AG08395 (cell line): Measurements from ENCODE around the gene PIK3IP1.
"Not testable (repeated sequence)": the region's sequence is repeated elsewhere in the genome, so short reads cannot be mapped to it uniquely, and the experiment has no call there.

Experiments used
- DNase-seq: peaks from one replicate; pipeline ENCODE4 v3.0.0; 2012; ENCODE audit warnings: mixed read lengths, low spot score

PIK3IP1 gene, protein sequence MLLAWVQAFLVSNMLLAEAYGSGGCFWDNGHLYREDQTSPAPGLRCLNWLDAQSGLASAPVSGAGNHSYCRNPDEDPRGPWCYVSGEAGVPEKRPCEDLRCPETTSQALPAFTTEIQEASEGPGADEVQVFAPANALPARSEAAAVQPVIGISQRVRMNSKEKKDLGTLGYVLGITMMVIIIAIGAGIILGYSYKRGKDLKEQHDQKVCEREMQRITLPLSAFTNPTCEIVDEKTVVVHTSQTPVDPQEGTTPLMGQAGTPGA

DNA sequence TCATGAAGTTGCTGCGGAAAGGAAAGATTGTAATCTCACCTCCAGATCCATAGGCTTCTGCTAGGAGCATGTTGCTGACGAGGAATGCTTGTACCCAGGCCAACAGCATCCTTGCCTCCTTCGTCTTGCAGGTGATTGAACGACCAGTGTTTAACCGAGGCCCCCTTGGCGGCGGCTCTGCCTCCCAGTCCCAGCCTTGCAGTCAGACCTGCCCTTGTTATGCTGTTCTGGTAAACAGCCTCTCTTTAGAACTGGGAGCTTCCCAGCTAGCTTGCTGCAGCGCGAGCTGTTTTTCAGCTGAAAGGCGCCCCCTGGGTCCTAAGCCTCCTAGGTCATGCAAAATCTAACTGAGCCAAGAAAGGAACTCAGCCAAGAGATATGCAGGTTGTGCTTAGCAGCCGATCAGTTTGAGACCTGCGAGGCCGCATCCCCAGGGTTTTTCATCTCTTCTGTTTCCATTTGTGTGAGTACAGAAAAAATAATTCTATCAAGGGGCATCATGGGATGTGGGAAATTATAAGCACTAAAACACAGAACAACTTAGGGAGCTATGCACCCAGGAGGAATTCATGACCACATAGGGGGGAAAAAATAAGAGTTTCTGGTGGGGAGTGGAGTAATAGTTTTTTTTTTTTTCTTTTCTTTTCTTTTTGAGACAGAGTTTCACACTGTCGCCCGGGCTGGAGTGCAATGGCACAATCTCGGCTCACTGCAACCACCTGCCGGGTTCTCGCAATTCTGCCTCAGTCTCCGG is at the start of gene PIK3IP1:
Gene PIK3IP1 (minus strand): TSS at position 253 of the 754 bp plus-strand sequence. CDS start 144 bp downstream, at position 109.
- DNase-seq = peak; percentile 82

DNA sequence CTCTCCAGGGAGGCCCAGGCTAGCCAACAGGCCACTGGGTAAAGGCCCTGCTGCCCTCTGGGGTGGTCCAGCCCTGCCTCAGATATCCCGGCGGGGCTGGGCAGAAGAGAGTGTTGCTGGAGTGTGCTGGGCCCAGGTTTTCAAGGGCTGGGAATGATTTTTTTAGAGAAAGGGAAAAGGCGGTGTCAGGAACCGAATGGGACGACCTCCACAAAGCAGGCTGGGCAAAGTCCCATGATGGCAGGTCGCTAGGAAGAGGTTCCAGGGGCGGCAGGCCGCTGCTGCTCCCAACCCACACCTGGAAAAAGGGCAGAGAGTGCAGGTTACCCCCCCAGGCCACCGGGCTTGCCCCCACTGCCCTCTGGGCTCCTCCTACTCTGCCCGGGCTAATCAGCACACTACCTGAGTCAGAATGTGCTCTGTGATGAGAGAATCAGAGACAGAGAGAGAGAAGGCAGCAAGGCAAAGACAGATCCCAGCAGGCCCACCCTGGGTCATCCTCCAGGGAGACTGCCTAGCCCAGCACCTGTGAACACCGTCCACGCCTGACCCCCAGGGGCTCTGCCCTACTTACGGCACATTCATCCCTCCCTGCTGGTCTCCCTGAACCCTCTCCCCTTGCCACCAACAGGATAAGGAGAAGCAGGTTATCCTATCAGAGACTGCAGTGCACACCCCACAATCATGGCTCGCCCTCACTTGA is 49.2 kb upstream of the PIK3IP1 start:
- DNase-seq = no peak

GRCh38 chr22:31340765-31341247 is 48.5 kb upstream of the PIK3IP1 start:
- no peak for DNase-seq

- DNase-seq = no peak
Observed at GRCh38 chr22:31340360-31340759, 48.1 kb upstream of the PIK3IP1 start.

- DNase-seq = no peak
Observed at GRCh38 chr22:31339148-31339832, 47.0 kb upstream of the PIK3IP1 start.

DNA sequence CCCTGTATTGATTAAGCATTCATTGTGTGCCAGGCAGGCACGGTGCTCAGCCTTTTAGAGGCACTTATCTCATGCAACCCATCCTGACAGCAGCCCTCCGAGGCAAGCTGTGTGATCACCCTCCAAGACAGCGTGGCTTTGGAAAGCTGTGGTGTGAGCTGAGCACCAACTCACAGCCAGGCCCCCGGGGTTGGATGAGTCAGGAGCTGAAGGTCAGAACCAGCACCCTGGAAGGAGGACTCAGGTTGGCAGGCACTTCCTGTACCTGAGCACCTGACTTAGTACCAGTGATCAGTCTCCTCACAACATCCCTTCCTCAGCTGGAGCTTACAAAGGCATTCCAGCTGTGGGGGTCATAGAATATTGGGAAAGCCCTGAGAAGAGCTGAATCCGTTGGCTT is 44.9 kb upstream of the PIK3IP1 start:
- DNase-seq = no peak

DNA sequence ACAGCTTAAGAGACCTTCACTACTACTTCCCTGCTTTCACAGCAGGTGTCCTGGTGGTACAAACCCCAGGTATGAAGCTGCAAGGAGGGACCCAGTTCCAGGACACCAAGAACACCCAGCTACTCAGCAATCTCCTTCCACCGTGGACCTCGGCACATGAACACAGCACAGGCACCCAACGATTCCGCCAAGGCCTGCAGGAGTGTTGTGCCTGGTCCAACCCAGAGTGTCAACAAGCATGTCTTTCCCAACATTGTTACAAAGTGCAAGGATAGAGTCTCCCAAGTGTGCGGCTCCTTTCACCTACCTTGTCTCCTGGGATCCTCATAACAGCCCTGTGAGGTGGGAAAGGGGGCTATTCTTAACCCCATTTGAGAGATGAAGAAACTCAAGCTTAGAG is 42.0 kb upstream of the PIK3IP1 start:
- DNase-seq = no peak

GRCh38 chr22:31333641-31334040 is 41.4 kb upstream of the PIK3IP1 start:
- no peak for DNase-seq

DNA sequence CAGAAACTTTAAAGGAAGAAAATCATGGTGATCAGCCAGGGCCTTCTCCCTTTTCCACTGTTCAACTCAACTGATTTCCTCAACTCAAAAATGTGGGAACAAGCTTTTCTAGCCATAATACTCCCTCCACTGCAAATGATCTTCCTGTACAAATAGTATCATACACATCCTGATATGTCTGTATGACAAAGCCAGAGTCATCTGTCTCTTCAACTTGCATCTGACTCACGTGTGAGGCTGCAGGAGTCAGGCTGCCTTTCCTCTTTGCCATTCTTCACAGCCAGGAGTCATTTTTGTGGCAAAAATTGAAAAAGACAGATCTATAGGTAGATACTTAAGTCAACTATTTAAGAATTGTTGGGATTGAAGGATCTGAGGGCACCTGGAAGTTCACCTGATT is 40.6 kb upstream of the PIK3IP1 start:
- peak; percentile 51 for DNase-seq

- no peak for DNase-seq
Observed at GRCh38 chr22:31332010-31332409, 39.7 kb upstream of the PIK3IP1 start.

GRCh38 chr22:31329453-31330215 is 37.3 kb upstream of the PIK3IP1 start:
- no peak for DNase-seq

GRCh38 chr22:31329029-31329428 is 36.7 kb upstream of the PIK3IP1 start:
- peak; percentile 24 for DNase-seq

DNA sequence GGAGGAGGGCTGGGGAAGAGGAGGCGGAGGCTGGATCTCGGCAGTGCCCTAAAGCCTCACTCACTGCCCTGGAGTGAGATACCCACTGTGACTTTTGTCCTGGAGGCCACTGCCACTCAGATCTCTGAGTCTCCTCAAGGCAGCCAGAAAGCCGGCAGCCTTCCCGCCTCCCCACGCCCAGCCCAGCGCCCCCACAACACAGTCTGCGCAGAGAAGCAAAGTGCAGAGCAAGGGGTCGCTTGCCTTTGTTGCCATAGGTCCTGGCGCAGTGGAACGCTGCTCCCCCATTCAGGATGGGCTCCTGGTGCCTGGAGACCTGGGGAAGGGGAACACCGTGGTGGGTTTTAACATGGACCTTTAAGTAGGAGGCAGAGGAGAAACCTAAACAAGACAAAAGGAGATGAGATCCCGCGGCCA is 36.3 kb upstream of the PIK3IP1 start:
- DNase-seq = no peak

GRCh38 chr22:31327806-31328543 is 35.7 kb upstream of the PIK3IP1 start:
- no peak for DNase-seq

DNA sequence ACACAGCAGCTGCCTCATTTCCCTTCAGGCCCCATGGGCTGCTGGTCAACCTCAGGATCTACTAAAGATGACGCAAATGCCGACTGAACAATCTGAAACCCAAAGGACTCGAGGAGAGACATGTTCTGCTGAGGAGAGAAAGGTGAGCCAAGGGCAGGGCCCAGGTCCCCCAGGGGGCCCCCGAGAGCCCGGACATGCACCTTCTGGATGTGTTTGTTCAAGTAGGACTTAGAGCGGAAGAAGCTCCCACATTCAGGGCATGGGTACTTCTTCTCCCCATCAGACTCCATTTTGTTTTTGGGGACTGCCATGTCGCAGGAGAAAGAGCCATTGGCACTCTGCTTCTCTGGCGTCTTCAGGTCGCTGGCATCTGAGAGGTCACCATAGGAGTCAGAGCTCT is 34.6 kb upstream of the PIK3IP1 start:
- no peak for DNase-seq

GRCh38 chr22:31323578-31324550 is 31.6 kb upstream of the PIK3IP1 start:
- DNase-seq = no peak

DNA sequence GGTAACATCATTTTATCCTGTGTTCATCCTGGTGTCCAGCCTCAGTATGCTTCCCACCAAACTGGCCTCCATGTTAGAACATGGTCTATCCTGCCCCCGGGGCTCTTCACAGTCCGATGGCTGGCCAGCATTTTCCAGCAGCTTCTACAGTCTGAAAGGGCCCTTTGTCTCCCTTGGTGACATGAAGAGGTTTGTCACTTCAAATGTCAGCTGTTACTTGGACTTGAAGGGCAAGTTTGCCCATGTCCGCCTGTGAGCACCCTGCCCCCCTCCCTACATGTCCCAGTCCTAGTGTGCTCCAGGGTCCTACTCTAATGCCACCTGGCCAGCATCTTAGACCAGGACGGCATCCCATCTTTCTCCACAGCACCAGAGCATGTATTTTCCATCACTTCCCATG is 29.1 kb upstream of the PIK3IP1 start:
- DNase-seq = no peak

DNA sequence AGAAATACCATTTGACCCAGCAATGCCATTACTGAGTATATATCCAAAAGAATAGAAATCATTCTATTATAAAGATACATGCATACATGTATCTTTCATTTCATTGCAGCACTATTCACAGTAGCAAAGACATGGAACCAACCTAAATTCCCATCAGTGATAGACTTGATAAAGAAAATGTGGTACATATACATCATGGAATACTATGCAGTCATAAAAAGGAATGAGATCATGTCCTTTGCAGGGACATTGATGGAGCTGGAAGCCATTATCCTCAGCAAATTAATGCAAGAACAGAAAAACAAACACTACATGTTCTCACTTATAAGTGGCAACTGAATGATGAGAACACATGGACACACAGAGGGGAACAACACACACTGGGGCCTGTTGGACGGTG is 21.9 kb upstream of the PIK3IP1 start:
- DNase-seq = not testable (repeated sequence)

GRCh38 chr22:31313366-31314147 is 21.3 kb upstream of the PIK3IP1 start:
- DNase-seq = peak; percentile 84
